Liver (tissue), 3 donors: ENCODE results near the gene FYCO1.

Experiments used
- CTCF ChIP-seq: fragments of 150-350 bp; IDR thresholded peaks from 2 replicates; pipeline ENCODE4 v1.5.1; 2017; ENCODE audit warnings: improper control_type of control experiment, low read depth, low read length; ENCODE audit not compliant: missing input control
- JUND ChIP-seq, 2 donors: IDR thresholded peaks; 2 replicates each; pipeline ENCODE4 v1.6.1; 2016; ENCODE audit warnings: antibody characterized with exemption in 2 of 2
- MAX ChIP-seq: IDR thresholded peaks from 2 replicates; pipeline ENCODE4 v1.6.1; 2016; ENCODE audit warnings: antibody characterized with exemption
- RAD21 ChIP-seq, 2 donors: IDR thresholded peaks; 2 replicates each; pipeline ENCODE4 v1.6.1; 2016; ENCODE audit warnings: antibody characterized with exemption in 2 of 2, mild to moderate bottlenecking in 2 of 2
- REST ChIP-seq: IDR thresholded peaks from 2 replicates; pipeline ENCODE4 v1.6.1; 2016; ENCODE audit warnings: antibody characterized with exemption, mild to moderate bottlenecking
- RXRA ChIP-seq, 2 donors: IDR thresholded peaks; 2 replicates each; pipeline ENCODE4 v1.6.1; 2017 to 2018; ENCODE audit warnings: antibody characterized with exemption in 2 of 2, mild to moderate bottlenecking in 1 of 2
- SP1 ChIP-seq: IDR thresholded peaks from 2 replicates; pipeline ENCODE4 v1.6.1; 2018; ENCODE audit warnings: antibody characterized with exemption, mild to moderate bottlenecking
- TAF1 ChIP-seq: conservative IDR thresholded peaks from 2 replicates; pipeline ENCODE4 v1.6.1; 2016; ENCODE audit warnings: antibody characterized with exemption, mild to moderate bottlenecking
- YY1 ChIP-seq: IDR thresholded peaks from 2 replicates; pipeline ENCODE4 v1.6.1; 2016; ENCODE audit warnings: antibody characterized with exemption, mild to moderate bottlenecking
- donor health status: healthy.
- donor health status: healthy.

- TF ChIP-seq CTCF (no peak), YY1 (no peak), RXRA (IDR thresholded peaks at IDR 0.05) (no peak), REST (no peak), JUND (IDR thresholded peaks at IDR 0.05) (no peak), TAF1 (no peak), SP1 (no peak), MAX (no peak), RAD21 (IDR thresholded peaks at IDR 0.05) (no peak)
Observed at GRCh38 chr3:45991341-45991740, 4.3 kb downstream of the FYCO1 start.
